Erythroblast (primary cell): Measurements from ENCODE around the gene AKAP13.

Experiments
- GATA1 ChIP-seq: IDR thresholded peaks from 2 replicates; pipeline ENCODE4 v1.6.1; 2011; ENCODE audit warnings: low read depth, mild to moderate bottlenecking, control low read depth, low read length, moderate library complexity
- POLR2A ChIP-seq: IDR thresholded peaks from 2 replicates; pipeline ENCODE4 v1.6.1; 2011; ENCODE audit warnings: mild to moderate bottlenecking, low read length

- TF ChIP-seq POLR2A (no peak), GATA1 (no peak)
Observed at GRCh38 chr15:85651548-85651947, 271.1 kb downstream of the AKAP13 start.
